Astrocyte of the cerebellum (primary cell): ENCODE data around the gene STYXL1.

Experiments used
- DNase-seq: peaks from one replicate; pipeline ENCODE4 v3.0.0-alpha.2; 2011; ENCODE audit warnings: low read depth
- H3K4me3 ChIP-seq: 2 replicates; pipeline ENCODE4 v1.5.1; 2011; ENCODE audit warnings: mild to moderate bottlenecking, low read depth, low read length, moderate library complexity
- CTCF ChIP-seq: IDR thresholded peaks from 2 replicates; pipeline ENCODE4 v1.5.1; 2012; ENCODE audit warnings: low read length, low read depth, moderate library complexity, mild to moderate bottlenecking; ENCODE audit errors: missing control alignments
- in situ Hi-C: cut with HindIII; loops from 2 replicates; pipeline ENCODE4 v1.10.0; 2017; ENCODE audit warnings: low sequenced_read_pairs

Gene STYXL1

GRCh38 chr7:75966190-75966961, 81.4 kb downstream of the STYXL1 start:
- in situ Hi-C loops = no loop called here
- DNase-seq = peak; percentile 22
- no peak overlapping the region for H3K4me3 ChIP-seq
- no peak for TF ChIP-seq CTCF

- no peak for DNase-seq
- no peak for TF ChIP-seq CTCF
- no peak overlapping the region for H3K4me3 ChIP-seq
- in situ Hi-C loops = no loop called here
These were observed 82.2 kb downstream of the STYXL1 start for GRCh38 chr7:75965617-75966016.

- TF ChIP-seq CTCF = no peak
- H3K4me3 ChIP-seq = no peak overlapping the region
- in situ Hi-C loops = loop anchor here (5.0 kb wide), 1 partner anchor 56 kb away; no protein-coding TSS in a partner anchor
- DNase-seq = no peak
These were observed 84.3 kb downstream of the STYXL1 start for GRCh38 chr7:75963381-75963995.

GRCh38 chr7:75962607-75963380, 85.0 kb downstream of the STYXL1 start:
- peak; percentile 5 for TF ChIP-seq CTCF
- in situ Hi-C loops = loop anchor here (5.0 kb wide), 1 partner anchor 55 kb away; no protein-coding TSS in a partner anchor
- H3K4me3 ChIP-seq = no peak overlapping the region
- DNase-seq = peak; percentile 37

- in situ Hi-C loops = loop anchor here (5.0 kb wide), 1 partner anchor 54 kb away; no protein-coding TSS in a partner anchor
- no peak overlapping the region for H3K4me3 ChIP-seq
- no peak for DNase-seq
- TF ChIP-seq CTCF = peak; percentile 29
These were observed 86.6 kb downstream of the STYXL1 start for GRCh38 chr7:75961218-75961617.

- no peak for DNase-seq
- in situ Hi-C loops = loop anchor here (5.0 kb wide), 1 partner anchor 53 kb away; no protein-coding TSS in a partner anchor
- TF ChIP-seq CTCF = no peak
- H3K4me3 ChIP-seq = no peak overlapping the region
These were observed 87.4 kb downstream of the STYXL1 start for GRCh38 chr7:75960372-75960771.
